Prostate gland (tissue), 2 donors: Measurements from ENCODE around the gene ANKRD9.

ENCODE experiments used
- CTCF ChIP-seq, 4 experiments: fragments of 200-600 bp in 2 of 4; fragments of 450-650 bp in 2 of 4; sonication (generic) in 2 of 4; IDR thresholded peaks; 1 replicate in 3 of 4; 2 replicates in 1 of 4; pipeline ENCODE4 v1.5.1; 2016 to 2019; ENCODE audit warnings: antibody characterized with exemption in 4 of 4, mild to moderate bottlenecking in 2 of 4, moderate library complexity in 2 of 4
- POLR2A ChIP-seq: fragments of 450-650 bp; IDR thresholded peaks from one replicate; pipeline ENCODE4 v1.6.1; 2016; ENCODE audit warnings: antibody characterized with exemption, mild to moderate bottlenecking

GRCh38 chr14:102471921-102472790 lies 37.4 kb downstream of the ANKRD9 start:
- TF ChIP-seq CTCF (IDR thresholded peaks at IDR 0.05): no peak
- no peak for TF ChIP-seq POLR2A
